HT1080 (cell line): ENCODE results near the gene ZNF701. TPM values are rescaled to one million over a fixed set of nuclear protein-coding genes. Genes with fewer than 3 reads are reported as not detected.
"Not testable (repeated sequence)": the region's sequence is repeated elsewhere in the genome, so short reads cannot be mapped to it uniquely, and the experiment has no call there.

Experiments used
- DNase-seq: peaks from one replicate; pipeline ENCODE4 v3.0.0-alpha.2; 2015; ENCODE audit warnings: low read depth
- total RNA-seq: library from RNA; depleted of rRNA; stranded (reverse); fragments of >200 nt; shearing (Covaris generic); gene quantifications from 2 replicates; pipeline ENCODE4 v1.2.3, GENCODE V29; 2014

The ZNF701 gene
- total RNA-seq, 1 experiment from 2014 or later, result 2.2 TPM

GRCh38 chr19:52566121-52566520 lies 4.0 kb upstream of the ZNF701 start:
- DNase-seq, result no peak

GRCh38 chr19:52566588-52566987 lies 3.5 kb upstream of the ZNF701 start:
- peak; percentile 43 for DNase-seq

DNA sequence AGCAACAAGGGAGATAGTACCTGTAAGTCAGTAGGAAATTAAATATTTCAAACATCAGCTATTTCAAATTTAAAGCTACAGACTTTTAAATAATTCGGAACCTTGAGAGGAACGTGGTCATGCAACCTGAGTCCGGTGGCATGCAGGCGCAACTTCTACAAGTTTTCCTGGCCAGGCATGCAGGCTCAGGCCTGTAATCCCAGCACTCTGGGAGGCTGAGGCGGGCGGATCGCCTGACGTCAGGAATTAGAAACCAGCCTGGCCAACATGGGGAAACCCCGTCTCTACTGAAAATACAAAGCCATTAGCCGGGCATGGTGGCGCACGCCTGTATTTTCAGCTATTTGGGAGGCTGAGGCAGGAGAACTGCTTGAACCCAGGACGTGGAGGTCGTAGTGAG lies 2.2 kb upstream of the ZNF701 start:
- no peak for DNase-seq

- peak; percentile 0 for DNase-seq
Measured at GRCh38 chr19:52569638-52569999, 468 bp upstream of the ZNF701 start.

DNA sequence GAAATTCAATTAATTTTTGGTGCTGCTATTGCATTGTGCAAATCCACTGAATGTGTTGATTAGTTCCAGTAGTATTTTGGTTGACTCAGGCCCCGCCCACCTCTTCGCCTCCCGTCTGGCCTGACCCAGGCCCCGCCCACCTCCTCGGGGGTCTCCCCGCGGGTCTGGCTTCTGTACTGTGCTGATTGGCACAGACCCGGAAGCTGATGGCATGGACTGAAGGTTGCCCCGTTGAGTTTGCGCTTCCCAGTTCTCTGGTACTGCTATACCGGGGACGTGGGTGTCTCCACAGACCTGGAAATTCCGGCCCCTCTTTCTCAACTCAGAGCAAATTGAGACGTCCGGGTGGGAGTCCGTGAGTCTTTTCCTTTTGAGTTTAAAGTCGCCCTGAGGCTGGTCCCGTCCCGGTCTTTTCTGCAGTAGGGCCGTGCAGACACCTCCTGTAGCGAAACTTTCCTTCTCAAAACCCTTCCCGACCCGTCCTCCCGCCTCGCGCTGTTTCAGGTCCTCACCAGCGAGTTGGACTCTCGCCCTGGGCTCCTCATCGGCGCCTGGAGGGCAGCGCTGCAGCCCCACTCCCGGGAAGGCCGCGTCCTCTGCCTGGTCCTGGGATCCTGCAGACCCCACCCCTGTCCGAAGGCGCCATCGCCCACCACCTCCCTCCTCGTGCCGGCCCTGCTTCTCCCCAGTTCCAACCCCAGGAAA lies 14.8 kb downstream of the ZNF701 start:
- DNase-seq, result no peak

GRCh38 chr19:52585604-52586003 lies 15.5 kb downstream of the ZNF701 start:
- no peak for DNase-seq

GRCh38 chr19:52590728-52591127 lies 20.6 kb downstream of the ZNF701 start:
- no peak for DNase-seq

GRCh38 chr19:52592301-52592700 lies 22.2 kb downstream of the ZNF701 start:
- DNase-seq, result no peak

DNA sequence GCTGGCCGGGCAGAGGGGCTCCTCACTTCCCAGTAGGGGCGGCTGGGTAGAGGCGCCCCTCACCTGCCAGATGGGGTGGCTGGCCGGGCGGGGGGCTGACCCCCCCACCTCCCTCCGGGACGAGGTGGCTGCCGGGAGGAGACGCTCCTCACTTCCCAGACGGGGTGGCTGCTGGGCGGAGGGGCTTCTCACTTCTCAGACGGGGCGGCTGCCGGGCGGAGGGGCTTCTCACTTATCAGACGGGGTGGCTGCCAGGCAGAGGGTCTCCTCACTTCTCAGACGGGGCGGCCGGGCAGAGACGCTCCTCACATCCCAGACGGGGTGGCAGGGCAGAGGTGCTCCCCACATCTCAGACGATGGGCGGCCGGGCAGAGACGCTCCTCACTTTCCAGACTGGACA lies 23.4 kb downstream of the ZNF701 start:
- not testable (repeated sequence) for DNase-seq

DNA sequence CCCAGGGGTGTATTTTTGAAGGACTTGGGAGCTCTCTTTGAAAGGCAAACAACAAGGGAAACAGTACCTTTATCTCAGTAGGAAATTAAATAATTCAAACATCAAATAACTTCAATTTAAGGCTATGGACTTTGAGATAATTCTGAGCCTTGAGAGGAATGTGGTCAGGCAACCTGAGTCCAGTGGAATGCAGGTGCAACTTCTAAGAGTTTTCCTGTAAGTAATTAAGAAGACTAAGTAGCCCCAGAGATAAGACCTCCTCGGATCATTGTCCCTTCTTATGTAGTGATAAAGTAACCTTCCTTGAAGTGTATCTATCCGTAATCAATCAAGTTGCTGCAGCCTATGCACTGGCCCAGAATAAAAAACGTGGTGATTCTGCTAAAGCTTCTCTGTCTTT lies 29.2 kb downstream of the ZNF701 start:
- DNase-seq, result no peak

DNA sequence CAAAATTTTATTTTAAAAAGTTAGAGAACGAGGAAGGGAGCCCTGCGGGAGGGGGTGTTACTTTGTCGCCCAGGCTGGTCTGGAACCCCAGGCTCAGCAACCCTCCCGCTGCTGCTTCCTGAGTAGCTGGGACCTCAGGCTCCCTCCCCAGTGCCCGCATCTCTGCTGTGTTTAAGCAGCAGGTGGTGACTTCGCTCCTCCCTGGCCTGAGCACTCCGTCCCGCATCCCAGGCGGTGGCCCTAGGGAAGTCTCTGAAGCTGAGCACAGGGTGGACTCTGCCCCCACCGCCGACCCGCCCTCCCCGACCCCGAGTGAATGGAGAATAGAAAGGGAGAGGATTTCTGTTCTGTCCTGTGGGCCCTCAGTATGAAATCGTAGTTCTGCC lies 30.5 kb downstream of the ZNF701 start:
- DNase-seq, result no peak

DNA sequence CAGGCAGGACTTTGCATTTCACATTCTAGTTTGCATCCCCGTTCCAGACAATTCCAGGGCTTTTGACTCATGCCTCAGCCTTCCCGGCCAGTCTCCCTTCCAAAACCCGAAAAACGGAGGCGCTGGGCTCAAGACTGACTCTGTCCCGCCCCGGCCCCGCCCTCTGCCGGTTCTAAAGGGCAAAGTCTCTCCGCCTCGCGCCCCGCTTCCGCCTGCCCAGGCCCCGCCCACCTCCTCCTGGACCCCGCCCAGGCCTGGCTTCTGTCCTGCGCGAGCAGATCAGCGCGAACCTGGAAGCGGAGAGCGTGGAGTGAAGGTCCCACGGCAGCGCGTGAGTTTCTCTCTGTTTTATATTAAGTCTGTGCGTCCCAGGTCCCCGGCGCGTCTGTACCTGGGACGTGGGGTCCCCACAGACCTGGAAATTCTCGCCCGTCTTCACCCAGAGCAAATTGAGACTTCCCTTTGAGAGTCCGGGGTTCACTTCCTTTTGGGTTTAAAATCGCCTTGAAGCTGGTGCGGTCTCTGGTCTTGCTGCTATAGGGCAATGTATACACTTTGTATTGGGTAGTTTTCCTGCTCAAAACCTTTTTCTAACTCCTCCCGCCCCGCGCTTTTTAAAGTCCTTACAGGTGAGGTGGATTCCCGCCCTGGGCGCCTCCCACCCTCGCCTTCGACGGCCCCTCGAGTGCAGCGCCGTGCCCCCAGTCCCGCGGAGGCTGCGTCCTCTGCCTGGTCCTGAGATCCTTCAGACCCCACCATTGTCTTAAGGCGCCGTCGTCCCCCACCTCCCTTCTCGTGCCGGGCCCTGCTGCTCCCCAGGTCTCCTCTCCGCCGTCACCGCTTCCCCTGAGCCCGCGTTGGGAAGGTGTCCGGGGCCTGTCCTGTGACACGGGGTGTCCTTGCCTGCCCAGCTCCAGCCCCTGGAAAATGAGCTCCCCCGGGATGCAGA lies 31.2 kb downstream of the ZNF701 start:
- DNase-seq, result peak; percentile 42

- not testable (repeated sequence) for DNase-seq
Measured at GRCh38 chr19:52601974-52602366, 31.9 kb downstream of the ZNF701 start.

GRCh38 chr19:52602941-52603340 lies 32.9 kb downstream of the ZNF701 start:
- DNase-seq, result no peak

DNA sequence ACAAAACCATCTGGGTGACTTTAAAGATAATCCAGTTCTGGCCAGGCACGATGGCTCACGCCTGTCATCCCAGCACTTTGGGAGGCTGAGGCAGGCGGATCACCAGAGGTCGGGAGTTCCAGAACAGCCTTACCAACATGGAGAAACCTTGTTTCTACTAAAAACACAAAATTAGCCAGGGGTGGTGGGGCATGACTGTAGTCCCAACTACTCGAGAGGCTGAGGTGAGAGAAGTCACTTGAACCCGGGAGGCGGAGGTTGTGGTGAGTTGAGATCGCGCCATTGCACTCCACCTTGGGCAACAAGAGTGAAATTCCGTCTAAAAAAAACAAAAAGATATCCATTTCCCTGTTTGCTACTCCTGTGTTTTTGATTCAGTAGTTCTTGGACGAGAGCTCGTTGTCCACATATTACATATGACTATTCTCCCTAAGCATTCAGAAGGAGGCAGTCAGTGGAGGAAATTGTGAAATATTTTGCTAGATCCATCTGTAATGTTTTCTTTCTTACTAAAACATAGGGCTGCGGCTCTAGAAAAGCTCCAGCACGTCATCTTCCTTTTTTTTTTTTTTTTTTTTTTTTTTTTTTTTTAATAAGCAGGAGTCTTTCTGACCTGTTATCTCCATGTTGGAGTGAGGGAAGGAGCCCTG lies 33.6 kb downstream of the ZNF701 start:
- DNase-seq, result no peak

GRCh38 chr19:52613299-52613906 lies 43.3 kb downstream of the ZNF701 start:
- DNase-seq, result no peak

GRCh38 chr19:52621376-52621775 lies 51.3 kb downstream of the ZNF701 start:
- DNase-seq, result no peak

DNA sequence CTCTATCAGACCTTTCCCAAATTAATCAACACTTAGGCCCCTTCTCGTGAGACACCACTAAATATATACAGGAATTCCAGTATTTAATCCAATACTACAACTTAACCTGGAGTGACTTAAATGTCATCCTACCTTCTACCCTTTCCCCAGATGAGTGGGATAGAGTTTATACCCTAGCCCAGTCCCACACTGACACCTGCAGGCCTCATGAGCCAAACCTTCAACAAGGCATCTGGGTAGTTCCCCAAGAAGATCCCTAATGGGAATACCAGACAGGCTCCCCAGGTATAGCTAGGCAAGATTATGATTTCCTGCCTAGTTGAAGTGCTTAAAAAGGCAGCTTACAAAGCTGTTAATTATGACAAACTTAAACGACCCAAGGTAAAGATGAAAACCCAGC lies 52.2 kb downstream of the ZNF701 start:
- DNase-seq, result no peak

DNA sequence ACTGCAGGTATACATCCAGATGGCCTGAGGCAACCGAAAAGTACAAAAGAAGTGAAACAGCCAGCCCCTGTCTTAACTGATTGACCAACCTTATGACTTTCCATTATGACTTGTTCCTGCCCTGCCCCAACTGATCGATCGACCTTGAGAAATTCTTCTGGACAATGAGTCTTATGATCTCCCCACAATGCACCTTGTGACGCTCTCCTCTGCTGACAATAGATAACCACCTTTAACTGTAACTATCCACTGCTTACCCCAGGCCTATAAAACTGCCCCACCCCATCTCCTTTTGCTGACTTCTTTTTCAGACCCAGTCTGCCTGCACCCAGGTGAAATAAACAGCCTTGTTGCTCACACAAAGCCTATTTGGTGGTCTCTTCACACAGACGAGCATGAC lies 56.8 kb downstream of the ZNF701 start:
- no peak for DNase-seq

GRCh38 chr19:52627441-52627840 lies 57.4 kb downstream of the ZNF701 start:
- not testable (repeated sequence) for DNase-seq

GRCh38 chr19:52635786-52636570 lies 65.9 kb downstream of the ZNF701 start:
- DNase-seq, result no peak
